ENCODE data around the gene UCKL1.

DNA sequence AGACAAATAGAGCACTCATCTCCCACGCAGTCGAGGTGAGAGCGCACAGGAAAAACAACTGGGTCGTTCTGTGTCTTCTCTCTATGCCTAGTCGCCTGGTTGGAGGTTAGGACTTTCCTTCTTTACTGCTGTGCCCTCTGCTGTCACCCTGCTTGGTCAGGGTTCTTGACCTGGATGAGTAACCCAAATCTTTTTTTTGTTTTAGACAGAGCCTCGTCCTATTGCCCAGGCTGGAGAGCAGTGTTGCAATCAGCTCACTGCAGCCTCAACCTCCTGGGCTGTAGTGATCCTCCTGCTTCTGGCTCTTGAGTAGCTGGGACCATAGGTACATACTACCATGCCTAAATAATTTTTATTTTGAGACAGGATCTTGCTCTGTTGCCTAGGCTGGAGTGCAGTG, 49.2 kb upstream of the UCKL1 start:
- TF ChIP-seq, protein P1, sequence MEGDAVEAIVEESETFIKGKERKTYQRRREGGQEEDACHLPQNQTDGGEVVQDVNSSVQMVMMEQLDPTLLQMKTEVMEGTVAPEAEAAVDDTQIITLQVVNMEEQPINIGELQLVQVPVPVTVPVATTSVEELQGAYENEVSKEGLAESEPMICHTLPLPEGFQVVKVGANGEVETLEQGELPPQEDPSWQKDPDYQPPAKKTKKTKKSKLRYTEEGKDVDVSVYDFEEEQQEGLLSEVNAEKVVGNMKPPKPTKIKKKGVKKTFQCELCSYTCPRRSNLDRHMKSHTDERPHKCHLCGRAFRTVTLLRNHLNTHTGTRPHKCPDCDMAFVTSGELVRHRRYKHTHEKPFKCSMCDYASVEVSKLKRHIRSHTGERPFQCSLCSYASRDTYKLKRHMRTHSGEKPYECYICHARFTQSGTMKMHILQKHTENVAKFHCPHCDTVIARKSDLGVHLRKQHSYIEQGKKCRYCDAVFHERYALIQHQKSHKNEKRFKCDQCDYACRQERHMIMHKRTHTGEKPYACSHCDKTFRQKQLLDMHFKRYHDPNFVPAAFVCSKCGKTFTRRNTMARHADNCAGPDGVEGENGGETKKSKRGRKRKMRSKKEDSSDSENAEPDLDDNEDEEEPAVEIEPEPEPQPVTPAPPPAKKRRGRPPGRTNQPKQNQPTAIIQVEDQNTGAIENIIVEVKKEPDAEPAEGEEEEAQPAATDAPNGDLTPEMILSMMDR (IDR thresholded peaks at IDR 0.05) = no peak
- TF ChIP-seq POLR2A (IDR thresholded peaks at IDR 0.05) = no peak
